K562 (cell line): Measurements from ENCODE around the gene NXN. TPM values are rescaled to one million over a fixed set of nuclear protein-coding genes. Genes with fewer than 3 reads are reported as not detected.

ENCODE experiments used
- ATAC-seq: fragments of 200-7000 bp; cut with Tn5 transposase; 3 replicates; pipeline ENCODE4 v1.9.1; 2020; ENCODE audit warnings: moderate library complexity
- BruUV-seq: library from RNA; stranded (reverse); fragments of 400-500 nt; replicated peaks from 2 replicates; lab custom pipeline; 2021; lab: Mats Ljungman, UMichigan
- CTCF ChIA-PET: fragments of 300-600 bp; formaldehyde crosslinking; extraction: SDS; loops from one replicate; lab custom pipeline; 2021; ENCODE audit warnings: low intra/inter-chr PET ratio; lab: Yijun Ruan, JAX
- POLR2A ChIA-PET: fragments of 300-600, 350-650 bp; sonication (Branson Sonifier 250); formaldehyde crosslinking; extraction: SDS; loops from one replicate; lab custom pipeline; 2021; ENCODE audit warnings: antibody characterized with exemption, inconsistent platforms; lab: Yijun Ruan, JAX
- DNase-seq, 4 experiments: peaks; one replicate each; pipeline versions ENCODE4 v3.0.0 to v3.0.0-alpha.2; 2011 to 2018; ENCODE audit warnings: low spot score in 3 of 4, mixed read lengths in 3 of 4; ENCODE audit errors: extremely low read depth in 1 of 4
- FAIRE-seq: peaks from 2 replicates; lab custom pipeline; 2011; peaks lifted over from hg19 to GRCh38; lab: Jason Lieb, UNC
- H2AFZ ChIP-seq: 2 replicates; pipeline ENCODE4 v1.6.0; 2011; ENCODE audit warnings: low read depth, low read length, control low read depth, inconsistent platforms
- H3K27ac ChIP-seq: fragments of 200-600 bp; 3 replicates; pipeline ENCODE4 v1.8.0; 2011; ENCODE audit warnings: low read depth, mild to moderate bottlenecking, control low read depth, inconsistent platforms, low read length, moderate library complexity, mixed read lengths; ENCODE audit errors: extremely low read depth
- H3K27me3 ChIP-seq, 2 experiments: fragments of 300-600 bp in 1 of 2; 2 replicates in 1 of 2; 3 replicates in 1 of 2; pipeline versions ENCODE4 v1.6.0 to v1.8.0; 2011; ENCODE audit warnings: inconsistent platforms in 2 of 2, low read length in 2 of 2, mild to moderate bottlenecking in 1 of 2, mixed read lengths in 1 of 2, moderate library complexity in 1 of 2; ENCODE audit not compliant: control insufficient read depth in 2 of 2, insufficient read depth in 2 of 2
- H3K36me3 ChIP-seq: fragments of 300-600 bp; 3 replicates; pipeline ENCODE4 v1.8.0; 2011; ENCODE audit warnings: mild to moderate bottlenecking, low read length, inconsistent platforms; ENCODE audit not compliant: control insufficient read depth, insufficient read depth
- H3K4me1 ChIP-seq, 2 experiments: fragments of 200-600 bp in 1 of 2; replicated peaks in 1 of 2; 2 replicates in 1 of 2; 3 replicates in 1 of 2; pipeline versions ENCODE4 v1.5.1 to v1.8.0; 2011; ENCODE audit warnings: inconsistent platforms in 2 of 2, low read length in 2 of 2, mild to moderate bottlenecking in 1 of 2, mixed read lengths in 1 of 2, moderate library complexity in 1 of 2; ENCODE audit not compliant: control insufficient read depth in 2 of 2, insufficient read depth in 2 of 2
- H3K4me2 ChIP-seq: 2 replicates; pipeline ENCODE4 v1.6.1; 2011; ENCODE audit warnings: low read length, control low read depth, inconsistent platforms, mixed read lengths; ENCODE audit not compliant: insufficient read depth
- H3K4me3 ChIP-seq: fragments of 200-600 bp; sonication (generic), shearing (Covaris generic); 2 replicates; pipeline ENCODE4 v1.5.1; 2016; ENCODE audit warnings: control low read depth, inconsistent platforms
- H3K79me2 ChIP-seq: fragments of 200-600 bp; 3 replicates; pipeline ENCODE4 v1.8.0; 2011; ENCODE audit warnings: low read length, inconsistent platforms; ENCODE audit not compliant: control insufficient read depth, insufficient read depth
- H3K9ac ChIP-seq, 2 experiments: 2 replicates each; pipeline versions ENCODE4 v1.6.0 to v1.6.1; 2011; ENCODE audit warnings: low read depth in 2 of 2, low read length in 2 of 2, control low read depth in 1 of 2, inconsistent platforms in 1 of 2, mild to moderate bottlenecking in 1 of 2, mixed read lengths in 1 of 2; ENCODE audit not compliant: insufficient read depth in 1 of 2
- H3K9me1 ChIP-seq: one replicate; pipeline ENCODE4 v1.6.0; 2011; ENCODE audit warnings: inconsistent platforms, mild to moderate bottlenecking, low read length, moderate library complexity; ENCODE audit not compliant: control insufficient read depth, insufficient read depth
- H3K9me3 ChIP-seq: replicated peaks from 2 replicates; pipeline ENCODE4 v1.5.1; 2011; ENCODE audit warnings: low read depth, low read length, inconsistent platforms; ENCODE audit not compliant: control insufficient read depth, insufficient read depth
- H4K20me1 ChIP-seq: replicated peaks from 2 replicates; pipeline ENCODE4 v1.6.1; 2011; ENCODE audit warnings: low read length, inconsistent platforms, mixed read lengths; ENCODE audit not compliant: control insufficient read depth, insufficient read depth
- C11orf30 ChIP-seq: fragments of 450-650 bp; IDR thresholded peaks from 2 replicates; pipeline ENCODE4 v1.6.1; 2016; ENCODE audit warnings: low read depth, mild to moderate bottlenecking
- ELK1 ChIP-seq: sonication (generic); formaldehyde crosslinking; IDR thresholded peaks from 2 replicates; pipeline ENCODE4 v1.8.1; 2022; ENCODE audit warnings: missing genetic modification reagents
- PHF20 ChIP-seq: fragments of 450-650 bp; IDR thresholded peaks from 2 replicates; pipeline ENCODE4 v1.6.1; 2018; ENCODE audit not compliant: partially characterized antibody
- ZKSCAN1 ChIP-seq: fragments of 150-350 bp; IDR thresholded peaks from 2 replicates; pipeline ENCODE4 v1.6.1; 2016; ENCODE audit warnings: low read depth, low read length
- ZNF274 ChIP-seq: IDR thresholded peaks from 2 replicates; pipeline ENCODE4 v1.6.1; 2011; ENCODE audit warnings: low read depth, mild to moderate bottlenecking, low read length, moderate library complexity, borderline replicate concordance
- WGBS: fragments of 100-300 bp; shearing (Covaris generic); methylation state at CpG from one replicate; pipeline ENCODE4 v1.1.6; 2016; ENCODE audit warnings: low coverage, mixed read lengths; ENCODE audit not compliant: insufficient coverage; ENCODE audit errors: missing lambda C conversion rate; 5-methylcytosine and 5-hydroxymethylcytosine counted together
- in situ Hi-C: fragments of 300-500 bp; cut with MboI; formaldehyde crosslinking; loops from 4 replicates; pipeline ENCODE4 v1.15.0; 2018; ENCODE audit warnings: inconsistent platforms, mixed read lengths
- intact Hi-C: fragments of 100-400 bp; cut with micrococcal nuclease; formaldehyde crosslinking; loops from 2 replicates; pipeline ENCODE4 v1.14.2; 2022
- polyA plus RNA-seq, 8 experiments: library from polyadenylated mRNA; depleted of rRNA in 4 of 8; stranded (reverse) in 5 of 8; unstranded in 3 of 8; fragments of >200 nt; fragmentation: Nextera tagmentation in 2 of 8; fragmentation: Illumina TruSeq in 1 of 8; extraction: Ambion mirVana in 2 of 8; extraction: Trizol in 1 of 8; gene quantifications; 2 replicates each; pipeline versions ENCODE4 v1.2.1 to v1.2.3, GENCODE V29; 2011 to 2014; ENCODE audit warnings: inconsistent platforms in 1 of 8, missing spikeins in 1 of 8
- total RNA-seq, 7 experiments: library from RNA; depleted of rRNA in 6 of 7; stranded (reverse); fragments of >200 nt in 6 of 7; fragmentation: Illumina TruSeq in 2 of 7; extraction: Trizol in 2 of 7; gene quantifications; 2 replicates each; pipeline versions ENCODE4 v1.2.1 to v1.2.3, GENCODE V29; 2011 to 2021; ENCODE audit warnings: low replicate concordance in 1 of 7
- TF ChIP-seq, protein P1 (sequence below): fragments of 250-450 bp; sonication (Bioruptor Pico); IDR thresholded peaks from 2 replicates; pipeline ENCODE4 v1.5.0; 2020; ENCODE audit warnings: mild to moderate bottlenecking
- TF ChIP-seq, protein P2 (sequence below), 3 experiments: fragments of 200-800 bp in 1 of 3; fragments of 250-450 bp in 1 of 3; fragments of 450-650 bp in 1 of 3; sonication (Bioruptor Pico) in 1 of 3; sonication (Bioruptor generic) in 1 of 3; formaldehyde crosslinking in 1 of 3; IDR thresholded peaks; 2 replicates each; pipeline versions ENCODE4 v1.6.1 to v1.8.0; 2016 to 2022; ENCODE audit warnings: mild to moderate bottlenecking in 2 of 3, missing genetic modification characterization in 2 of 3, missing compliant biosample characterization in 1 of 3, moderate library complexity in 1 of 3
- TF ChIP-seq, protein P3 (sequence below): fragments of 450-650 bp; formaldehyde crosslinking; IDR thresholded peaks from 2 replicates; pipeline ENCODE4 v1.4.0; 2020; ENCODE audit warnings: mild to moderate bottlenecking, mixed read lengths

Gene NXN
- total and polyA plus RNA-seq, 9 of the 15 experiments (the other 6 are each of a cell fraction or from before 2014, with no cell fraction given): 0.08 to 0.39 (median 0.29) TPM; not detected in 5

GRCh38 chr17:986322-986929 lies 6.8 kb upstream of the NXN start:
- intact Hi-C loops (no loop called here), in situ Hi-C loops (loop anchor here (5.0 to 10.0 kb wide), 2 partner anchors 199 to 562 kb away; no protein-coding TSS in a partner anchor)
- no peaks in the 10 kb centered on the region for H3K36me3 ChIP-seq
- CTCF ChIA-PET: no interaction called here
- no peak overlapping the region for H3K27ac ChIP-seq
- DNase-seq (no peak), ATAC-seq (no peak), FAIRE-seq (no peak)
- H2AFZ ChIP-seq: no peak overlapping the region
- no peaks in the 10 kb centered on the region for H4K20me1 ChIP-seq
- no peaks in the 10 kb centered on the region for H3K9me1 ChIP-seq
- H3K4me3 ChIP-seq: no peak overlapping the region
- POLR2A ChIA-PET: no interaction called here
- H3K9me3 ChIP-seq: no peaks in the 10 kb centered on the region
- no TSS peak for BruUV-seq
- WGBS: 10% methylated on average over 6 of the region's 6 CpGs
- no peaks in the 10 kb centered on the region; a peak in 1 of 5 replicates for H3K4me1 ChIP-seq
- no peak overlapping the region for H3K4me2 ChIP-seq
- TF ChIP-seq, protein P1, sequence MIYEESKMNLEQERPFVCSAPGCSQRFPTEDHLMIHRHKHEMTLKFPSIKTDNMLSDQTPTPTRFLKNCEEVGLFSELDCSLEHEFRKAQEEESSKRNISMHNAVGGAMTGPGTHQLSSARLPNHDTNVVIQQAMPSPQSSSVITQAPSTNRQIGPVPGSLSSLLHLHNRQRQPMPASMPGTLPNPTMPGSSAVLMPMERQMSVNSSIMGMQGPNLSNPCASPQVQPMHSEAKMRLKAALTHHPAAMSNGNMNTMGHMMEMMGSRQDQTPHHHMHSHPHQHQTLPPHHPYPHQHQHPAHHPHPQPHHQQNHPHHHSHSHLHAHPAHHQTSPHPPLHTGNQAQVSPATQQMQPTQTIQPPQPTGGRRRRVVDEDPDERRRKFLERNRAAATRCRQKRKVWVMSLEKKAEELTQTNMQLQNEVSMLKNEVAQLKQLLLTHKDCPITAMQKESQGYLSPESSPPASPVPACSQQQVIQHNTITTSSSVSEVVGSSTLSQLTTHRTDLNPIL (CRISPR knock-in tag): no peak
- TF ChIP-seq ZNF274 (no peak), C11orf30 (no peak), ELK1 (CRISPR knock-in tag) (no peak), ZKSCAN1 (no peak), PHF20 (no peak)
- TF ChIP-seq, protein P2, sequence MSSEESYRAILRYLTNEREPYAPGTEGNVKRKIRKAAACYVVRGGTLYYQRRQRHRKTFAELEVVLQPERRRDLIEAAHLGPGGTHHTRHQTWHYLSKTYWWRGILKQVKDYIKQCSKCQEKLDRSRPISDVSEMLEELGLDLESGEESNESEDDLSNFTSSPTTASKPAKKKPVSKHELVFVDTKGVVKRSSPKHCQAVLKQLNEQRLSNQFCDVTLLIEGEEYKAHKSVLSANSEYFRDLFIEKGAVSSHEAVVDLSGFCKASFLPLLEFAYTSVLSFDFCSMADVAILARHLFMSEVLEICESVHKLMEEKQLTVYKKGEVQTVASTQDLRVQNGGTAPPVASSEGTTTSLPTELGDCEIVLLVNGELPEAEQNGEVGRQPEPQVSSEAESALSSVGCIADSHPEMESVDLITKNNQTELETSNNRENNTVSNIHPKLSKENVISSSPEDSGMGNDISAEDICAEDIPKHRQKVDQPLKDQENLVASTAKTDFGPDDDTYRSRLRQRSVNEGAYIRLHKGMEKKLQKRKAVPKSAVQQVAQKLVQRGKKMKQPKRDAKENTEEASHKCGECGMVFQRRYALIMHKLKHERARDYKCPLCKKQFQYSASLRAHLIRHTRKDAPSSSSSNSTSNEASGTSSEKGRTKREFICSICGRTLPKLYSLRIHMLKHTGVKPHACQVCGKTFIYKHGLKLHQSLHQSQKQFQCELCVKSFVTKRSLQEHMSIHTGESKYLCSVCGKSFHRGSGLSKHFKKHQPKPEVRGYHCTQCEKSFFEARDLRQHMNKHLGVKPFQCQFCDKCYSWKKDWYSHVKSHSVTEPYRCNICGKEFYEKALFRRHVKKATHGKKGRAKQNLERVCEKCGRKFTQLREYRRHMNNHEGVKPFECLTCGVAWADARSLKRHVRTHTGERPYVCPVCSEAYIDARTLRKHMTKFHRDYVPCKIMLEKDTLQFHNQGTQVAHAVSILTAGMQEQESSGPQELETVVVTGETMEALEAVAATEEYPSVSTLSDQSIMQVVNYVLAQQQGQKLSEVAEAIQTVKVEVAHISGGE (CRISPR knock-in tag; IDR thresholded peaks at IDR 0.05): no peak
- TF ChIP-seq, protein P3, sequence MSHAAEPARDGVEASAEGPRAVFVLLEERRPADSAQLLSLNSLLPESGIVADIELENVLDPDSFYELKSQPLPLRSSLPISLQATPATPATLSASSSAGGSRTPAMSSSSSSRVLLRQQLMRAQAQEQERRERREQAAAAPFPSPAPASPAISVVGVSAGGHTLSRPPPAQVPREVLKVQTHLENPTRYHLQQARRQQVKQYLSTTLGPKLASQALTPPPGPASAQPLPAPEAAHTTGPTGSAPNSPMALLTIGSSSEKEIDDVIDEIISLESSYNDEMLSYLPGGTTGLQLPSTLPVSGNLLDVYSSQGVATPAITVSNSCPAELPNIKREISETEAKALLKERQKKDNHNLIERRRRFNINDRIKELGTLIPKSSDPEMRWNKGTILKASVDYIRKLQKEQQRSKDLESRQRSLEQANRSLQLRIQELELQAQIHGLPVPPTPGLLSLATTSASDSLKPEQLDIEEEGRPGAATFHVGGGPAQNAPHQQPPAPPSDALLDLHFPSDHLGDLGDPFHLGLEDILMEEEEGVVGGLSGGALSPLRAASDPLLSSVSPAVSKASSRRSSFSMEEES: no peak
- no peaks in the 10 kb centered on the region for H3K79me2 ChIP-seq
- H3K9ac ChIP-seq: no peak overlapping the region
- H3K27me3 ChIP-seq: peaks cover 0 to 23% of the 10 kb centered on the region in 2 experiments; a peak in 3 of 5 replicates
